Fibroblast of skin of right quadriceps (primary cell): ENCODE results near the gene CROT.
"Not testable (repeated sequence)": the region's sequence is repeated elsewhere in the genome, so short reads cannot be mapped to it uniquely, and the experiment has no call there.

ENCODE experiments used
- DNase-seq: peaks from one replicate; pipeline ENCODE4 v3.0.0-alpha.2; 2013

The CROT gene, protein sequence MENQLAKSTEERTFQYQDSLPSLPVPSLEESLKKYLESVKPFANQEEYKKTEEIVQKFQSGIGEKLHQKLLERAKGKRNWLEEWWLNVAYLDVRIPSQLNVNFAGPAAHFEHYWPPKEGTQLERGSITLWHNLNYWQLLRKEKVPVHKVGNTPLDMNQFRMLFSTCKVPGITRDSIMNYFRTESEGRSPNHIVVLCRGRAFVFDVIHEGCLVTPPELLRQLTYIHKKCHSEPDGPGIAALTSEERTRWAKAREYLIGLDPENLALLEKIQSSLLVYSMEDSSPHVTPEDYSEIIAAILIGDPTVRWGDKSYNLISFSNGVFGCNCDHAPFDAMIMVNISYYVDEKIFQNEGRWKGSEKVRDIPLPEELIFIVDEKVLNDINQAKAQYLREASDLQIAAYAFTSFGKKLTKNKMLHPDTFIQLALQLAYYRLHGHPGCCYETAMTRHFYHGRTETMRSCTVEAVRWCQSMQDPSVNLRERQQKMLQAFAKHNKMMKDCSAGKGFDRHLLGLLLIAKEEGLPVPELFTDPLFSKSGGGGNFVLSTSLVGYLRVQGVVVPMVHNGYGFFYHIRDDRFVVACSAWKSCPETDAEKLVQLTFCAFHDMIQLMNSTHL

DNA sequence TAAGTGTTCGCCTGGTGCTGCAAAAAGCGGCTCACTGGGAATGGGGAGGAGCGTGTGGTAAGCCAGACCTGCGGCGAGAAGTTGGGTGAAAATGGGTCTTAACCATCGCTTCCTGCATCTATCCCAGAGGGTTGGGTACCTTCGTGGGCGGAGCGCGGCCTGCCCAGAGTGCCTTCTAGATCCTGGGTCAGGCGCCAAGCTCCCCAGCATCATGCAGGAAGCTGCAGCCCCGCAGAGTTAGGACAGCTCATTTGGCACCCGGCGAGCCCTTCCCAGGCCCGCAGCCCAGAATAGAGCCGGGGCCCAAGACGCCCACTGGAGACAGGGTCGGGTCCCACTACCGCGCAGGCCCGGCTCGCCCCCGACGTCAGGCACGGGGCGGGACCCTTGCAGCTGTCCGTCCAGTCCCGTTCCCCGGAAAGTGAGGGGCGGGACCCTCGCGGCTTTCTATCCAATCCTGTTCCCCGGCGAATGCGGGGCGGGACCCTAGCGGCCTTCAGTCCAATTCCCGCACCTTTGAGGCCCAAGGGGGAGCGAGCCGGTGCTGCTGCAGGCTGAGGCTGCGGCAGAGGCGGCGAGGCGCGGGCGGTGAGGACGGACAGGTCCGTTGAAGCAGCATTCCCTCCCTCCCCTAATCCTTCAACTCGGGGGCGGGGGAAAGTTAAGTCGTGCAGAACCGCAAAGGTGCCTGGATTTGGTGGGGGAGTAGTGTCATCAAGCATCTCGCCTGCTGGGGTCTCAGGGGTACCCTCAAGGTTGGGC is at the start of gene CROT:
CROT (plus strand) TSS at position 499 of the 762 bp plus-strand sequence. CDS start 3,405 bp downstream, outside the sequence.
- DNase-seq: peak; percentile 91

DNA sequence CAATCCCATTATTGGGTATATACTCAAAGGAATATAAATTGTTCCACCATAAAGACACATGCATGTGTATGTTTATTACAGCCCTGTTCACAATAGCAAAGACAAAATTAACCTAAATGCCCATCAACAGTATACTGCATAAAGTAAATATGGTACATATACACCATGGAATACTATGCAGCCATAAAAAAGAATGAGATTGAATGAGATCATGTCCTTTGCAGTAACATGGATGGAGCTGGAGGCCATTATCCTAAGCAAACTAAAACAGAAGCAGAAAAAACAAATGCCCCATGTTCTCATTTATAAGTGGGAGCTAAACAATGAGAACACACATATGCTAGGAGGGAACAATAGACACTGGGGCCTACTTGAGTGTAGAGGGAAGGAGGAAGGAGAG is 44.7 kb upstream of the CROT start:
- DNase-seq: no peak

DNA sequence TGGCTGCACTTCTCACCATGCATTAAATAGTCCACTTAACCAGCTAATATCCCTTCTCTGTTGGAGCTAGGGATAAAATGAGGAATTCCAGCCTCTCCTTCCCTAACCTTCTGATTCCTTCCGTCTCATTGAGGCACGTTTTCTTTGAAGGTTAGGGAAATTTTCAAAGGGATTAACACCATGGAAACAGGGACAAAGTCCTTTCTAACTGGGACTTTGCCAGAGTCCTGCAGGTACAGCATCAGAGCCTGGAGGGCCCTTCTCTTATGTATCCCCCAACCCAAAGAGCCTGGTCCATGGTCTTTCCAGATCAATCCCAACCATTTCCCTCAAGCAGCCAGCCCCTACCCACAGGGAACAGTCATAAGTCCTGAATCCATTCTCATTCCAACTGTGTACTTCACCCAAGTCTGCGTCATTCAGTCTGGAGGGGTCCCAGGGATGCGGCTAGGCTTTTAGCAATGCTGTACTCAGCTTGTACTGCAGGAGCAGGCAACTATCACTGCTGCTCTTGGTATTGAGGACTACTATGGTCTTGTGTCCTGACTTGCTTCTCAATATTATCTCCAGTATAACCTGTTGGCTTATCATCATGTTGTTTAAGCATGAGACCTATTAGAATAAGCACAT is 34.6 kb upstream of the CROT start:
- no peak for DNase-seq

DNA sequence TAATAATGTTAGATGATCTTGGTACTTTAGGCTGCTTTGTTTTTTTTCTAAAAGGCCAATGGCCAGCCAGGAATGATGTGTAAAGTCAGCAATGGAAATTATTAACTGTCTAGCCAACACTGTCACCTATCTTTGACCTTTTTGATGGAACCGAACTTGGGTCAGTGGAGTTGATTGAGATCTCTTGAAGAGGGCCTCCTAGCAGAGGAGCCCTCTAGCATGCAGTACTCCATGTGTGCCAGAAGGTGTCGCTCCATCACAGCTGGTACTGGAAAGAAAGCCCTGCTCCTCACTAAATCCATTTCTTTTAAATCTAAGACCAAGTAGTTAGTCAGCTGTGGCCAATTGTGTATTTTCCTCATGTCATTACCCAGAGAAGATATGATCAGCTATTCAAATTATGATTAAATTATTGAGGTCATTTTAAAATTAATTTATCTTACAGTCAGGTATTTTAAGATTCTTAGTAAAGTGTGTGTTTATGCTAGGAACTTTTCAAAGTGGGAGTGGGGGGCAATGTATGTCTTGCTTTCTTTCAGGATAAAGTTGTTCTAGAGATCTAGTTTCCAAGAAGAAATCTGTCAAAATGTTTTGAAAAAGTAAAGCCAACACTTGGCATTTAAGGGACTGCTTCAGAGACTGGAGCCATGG is 33.1 kb upstream of the CROT start:
- DNase-seq: peak; percentile 45

DNA sequence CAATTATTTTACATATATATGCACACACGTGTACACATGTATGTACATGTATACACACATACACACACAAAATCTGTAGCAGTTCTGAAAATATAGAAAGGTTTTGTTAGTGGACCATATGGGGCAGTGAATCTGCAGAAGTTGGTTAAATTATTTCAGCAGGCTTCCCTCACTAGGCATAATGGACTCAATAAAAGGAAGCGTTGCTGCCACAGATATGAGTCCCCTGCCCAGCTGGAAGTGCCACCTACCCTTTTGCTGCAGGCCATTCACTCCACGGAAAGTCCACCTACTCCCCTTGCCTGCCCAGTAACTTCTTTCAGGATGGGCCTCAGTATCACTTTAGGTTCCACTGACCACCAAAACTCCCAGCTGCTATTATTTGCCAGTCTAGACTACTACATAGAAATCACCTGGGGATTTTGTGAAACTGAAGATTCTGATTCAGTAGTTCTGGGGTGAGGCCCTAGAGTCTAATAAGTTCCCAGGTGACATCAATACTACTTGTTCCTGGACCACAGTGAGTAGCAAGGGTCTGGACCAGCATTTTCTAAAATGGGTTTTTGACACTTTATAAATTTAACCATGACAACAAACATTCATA is 29.3 kb upstream of the CROT start:
- no peak for DNase-seq

DNA sequence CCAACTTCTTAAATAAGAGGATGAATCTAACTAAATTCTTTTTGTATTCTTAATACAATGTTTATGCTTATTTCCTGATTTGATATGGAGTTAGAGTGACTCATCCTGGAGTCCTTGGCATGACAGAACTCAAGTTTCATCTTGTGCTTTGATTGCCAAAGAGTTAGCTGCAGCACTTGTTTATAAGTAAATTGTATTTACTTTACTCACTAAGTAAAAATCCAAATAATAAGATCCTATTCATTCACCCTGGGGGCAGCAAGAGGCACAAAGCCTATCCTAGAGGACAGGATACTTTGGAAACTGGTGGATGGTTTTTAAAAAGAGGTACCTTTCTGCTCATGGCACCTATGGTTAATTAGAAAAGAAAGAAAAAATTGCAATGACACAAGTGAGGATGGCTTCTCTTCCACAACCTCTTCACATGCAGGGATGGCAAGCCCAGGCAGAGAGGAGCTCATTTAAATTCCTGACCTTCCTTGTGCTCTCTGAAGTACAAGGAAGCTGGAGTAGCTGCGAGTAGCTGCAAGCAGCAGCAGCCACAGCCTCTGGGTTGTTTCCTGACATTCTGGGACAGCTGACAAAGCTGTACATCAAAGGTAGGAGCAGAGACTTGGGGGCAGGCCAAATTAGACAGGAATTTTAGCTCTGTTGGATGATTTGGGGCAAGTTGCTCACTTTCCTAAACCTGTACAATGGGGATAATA is 28.5 kb upstream of the CROT start:
- peak; percentile 67 for DNase-seq

DNA sequence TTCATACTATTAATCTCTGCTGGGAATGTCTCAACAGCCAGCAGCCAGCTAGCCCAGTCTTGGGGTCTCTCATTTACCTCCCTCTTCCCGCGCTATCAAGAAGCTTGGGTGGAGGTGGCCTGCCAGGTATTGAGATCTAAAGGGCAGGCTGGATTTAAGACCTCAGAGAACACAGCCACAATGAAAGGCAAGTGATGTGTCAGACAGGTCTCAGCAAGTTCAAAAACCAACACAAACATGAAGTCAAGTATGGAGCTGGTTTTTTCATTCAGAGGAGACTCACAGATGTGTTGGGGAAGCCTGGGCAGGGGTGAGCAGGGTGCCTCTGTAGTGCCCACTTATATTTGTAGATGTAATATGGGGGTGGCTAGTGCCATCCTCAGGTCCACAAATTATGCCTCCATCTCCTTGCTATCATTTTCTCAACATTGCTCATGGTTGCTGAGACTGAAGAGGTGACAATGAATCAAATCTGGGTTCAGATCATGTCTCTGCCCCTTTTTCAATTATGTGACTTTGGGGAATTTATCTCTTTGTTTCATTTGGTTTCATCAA is 27.7 kb upstream of the CROT start:
- DNase-seq: no peak

DNA sequence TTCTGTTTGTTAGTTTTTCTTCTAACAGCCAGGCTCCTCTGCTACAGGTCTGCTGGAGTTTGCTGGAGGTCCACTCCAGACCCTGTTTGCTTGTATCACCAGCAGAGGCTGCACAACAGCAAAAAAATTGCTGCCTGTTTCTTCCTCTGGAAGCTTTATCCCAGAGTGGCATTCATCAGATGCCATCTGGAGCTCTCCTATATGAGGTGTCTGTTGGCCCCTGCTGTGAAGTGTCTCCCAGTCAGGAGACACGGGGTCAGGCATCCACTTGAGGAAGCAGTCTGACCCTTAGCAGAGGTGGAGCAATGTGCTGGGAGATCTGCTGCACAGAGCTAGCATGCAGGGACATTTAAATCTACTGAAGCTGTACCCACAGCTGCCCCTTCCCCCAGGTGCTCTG is 26.7 kb upstream of the CROT start:
- no peak for DNase-seq

DNA sequence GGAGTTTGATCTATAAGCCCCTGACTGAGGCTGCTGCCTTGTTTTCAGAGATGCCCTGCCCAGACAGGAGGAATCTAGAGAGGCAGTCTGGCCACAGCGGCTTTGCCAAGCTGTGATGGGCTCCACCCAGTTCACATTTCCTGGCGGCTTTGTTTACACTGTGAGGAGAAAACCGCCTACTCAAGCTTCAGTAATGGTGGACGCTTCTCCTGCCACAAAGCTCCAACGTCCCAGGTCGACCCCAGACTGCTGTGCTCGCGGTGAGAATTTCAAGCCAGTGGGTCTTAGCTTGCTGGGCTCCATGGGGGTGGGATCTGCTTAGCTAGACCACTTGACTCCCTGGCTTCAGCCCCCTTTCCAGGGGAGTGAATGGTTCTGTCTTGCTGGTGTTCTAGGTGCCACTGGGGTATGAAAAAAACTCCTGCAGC is 26.3 kb upstream of the CROT start:
- not testable (repeated sequence) for DNase-seq

DNA sequence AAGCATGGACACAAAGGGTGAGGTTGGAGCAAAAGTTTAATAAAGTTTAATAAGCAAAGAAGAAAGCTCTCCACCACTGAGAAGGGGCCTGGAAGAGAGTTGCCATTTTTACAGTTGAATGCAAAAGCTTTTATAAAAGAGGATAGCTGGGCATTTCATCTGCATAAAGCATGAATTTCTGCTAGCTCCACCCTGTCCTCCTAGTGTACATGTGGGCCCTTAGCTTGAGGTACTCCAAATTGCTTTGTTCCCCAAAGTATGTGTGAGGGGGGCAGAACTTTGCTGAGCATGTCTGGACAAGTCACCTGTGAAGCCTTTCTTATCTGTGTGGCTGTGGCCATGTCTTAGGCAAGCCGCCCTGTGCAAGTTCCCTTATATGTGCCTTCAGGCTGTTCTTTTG is 22.6 kb upstream of the CROT start:
- no peak for DNase-seq

DNA sequence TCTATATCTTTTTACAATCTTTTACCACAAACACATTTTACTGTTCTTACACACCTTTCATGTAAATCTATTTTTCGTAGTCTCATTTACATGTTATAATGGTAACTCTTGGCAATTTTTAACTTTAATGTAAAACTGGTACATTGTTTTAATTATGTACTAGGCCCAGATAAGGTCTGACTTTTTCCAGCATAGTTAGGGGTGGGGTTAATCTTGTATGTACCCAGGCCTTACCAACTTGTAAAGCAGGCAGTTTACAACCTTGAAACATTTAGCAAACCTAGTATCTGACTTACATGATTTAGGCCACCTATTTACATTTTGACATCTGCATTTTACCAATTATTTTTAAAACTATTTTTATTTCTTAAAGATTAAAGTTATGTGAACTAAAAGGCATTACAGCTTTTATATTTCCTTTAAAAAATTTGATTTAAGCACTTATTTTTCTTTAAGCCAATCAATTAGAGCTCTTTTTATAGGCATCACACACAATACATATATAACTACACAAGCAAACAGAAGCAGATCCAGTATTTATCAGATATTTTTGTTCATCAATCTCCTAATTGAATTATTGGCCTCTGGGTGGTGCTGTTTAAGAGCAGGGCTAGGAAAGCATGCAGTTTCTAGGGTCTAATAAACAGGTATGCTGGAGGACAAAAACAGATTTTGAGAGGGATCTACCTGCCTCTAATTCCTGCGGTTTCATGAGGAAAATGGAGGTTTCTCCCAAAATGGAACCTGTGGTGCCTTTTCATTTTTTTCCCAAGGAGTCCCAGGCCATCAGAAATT is 19.7 kb upstream of the CROT start:
- no peak for DNase-seq

DNA sequence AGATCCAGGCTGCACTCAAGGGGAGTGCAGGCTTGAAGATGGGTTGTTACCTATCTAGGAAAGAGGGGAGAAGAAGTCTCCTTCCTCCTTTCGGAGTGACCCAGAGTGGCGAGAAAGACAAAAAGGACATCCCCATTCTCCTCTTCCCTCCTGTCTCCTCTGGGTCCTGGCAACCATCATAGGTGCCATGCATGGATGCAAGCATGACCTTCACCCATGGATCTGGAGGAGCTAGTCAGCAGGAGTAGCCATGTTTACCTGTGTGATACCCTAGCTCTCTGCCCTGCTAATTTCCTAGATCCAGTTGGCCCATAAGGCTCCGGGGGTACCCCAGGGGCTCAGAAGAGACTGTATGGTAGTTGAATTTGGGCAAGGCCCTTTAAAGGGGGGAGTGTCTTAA is 17.2 kb upstream of the CROT start:
- peak; percentile 26 for DNase-seq

DNA sequence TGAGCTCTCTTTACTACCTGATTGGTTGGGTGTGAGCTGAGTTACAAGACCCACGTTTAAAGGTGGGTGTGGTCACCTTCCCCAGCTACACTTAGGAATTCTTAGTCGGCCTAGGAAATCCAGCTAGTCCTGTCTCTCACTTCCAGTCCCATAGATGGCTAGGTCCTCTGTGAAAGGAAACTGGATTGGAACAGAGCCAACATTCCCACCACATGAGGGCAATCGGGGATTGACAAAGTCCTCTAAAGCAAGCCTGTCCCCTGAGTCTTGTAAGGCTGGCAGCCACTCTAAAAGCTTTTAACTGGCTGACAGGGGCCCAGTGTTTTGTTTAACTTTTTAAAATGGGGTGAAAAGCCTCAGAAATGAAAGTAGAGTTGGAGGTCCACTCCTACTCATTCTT is 15.1 kb upstream of the CROT start:
- no peak for DNase-seq

DNA sequence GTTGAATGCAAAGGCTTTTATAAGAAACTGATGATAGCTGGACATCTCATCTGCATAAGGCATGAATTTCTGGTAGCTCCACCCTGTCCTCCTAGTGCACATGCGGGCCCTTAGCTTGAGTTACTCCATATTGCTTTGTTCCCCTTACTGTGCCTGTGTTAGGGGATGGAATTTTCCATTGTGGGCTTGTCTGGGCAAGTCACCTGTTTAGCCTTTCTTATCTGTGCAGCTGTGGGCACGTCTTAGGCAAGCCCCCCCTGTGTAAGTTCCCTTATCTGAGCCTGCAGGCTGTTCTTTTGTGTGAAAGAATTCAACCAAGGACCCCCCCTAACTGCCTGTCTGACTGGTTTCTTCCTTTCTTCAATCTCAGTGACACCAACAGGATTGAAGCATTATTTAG is 14.5 kb upstream of the CROT start:
- DNase-seq: no peak

DNA sequence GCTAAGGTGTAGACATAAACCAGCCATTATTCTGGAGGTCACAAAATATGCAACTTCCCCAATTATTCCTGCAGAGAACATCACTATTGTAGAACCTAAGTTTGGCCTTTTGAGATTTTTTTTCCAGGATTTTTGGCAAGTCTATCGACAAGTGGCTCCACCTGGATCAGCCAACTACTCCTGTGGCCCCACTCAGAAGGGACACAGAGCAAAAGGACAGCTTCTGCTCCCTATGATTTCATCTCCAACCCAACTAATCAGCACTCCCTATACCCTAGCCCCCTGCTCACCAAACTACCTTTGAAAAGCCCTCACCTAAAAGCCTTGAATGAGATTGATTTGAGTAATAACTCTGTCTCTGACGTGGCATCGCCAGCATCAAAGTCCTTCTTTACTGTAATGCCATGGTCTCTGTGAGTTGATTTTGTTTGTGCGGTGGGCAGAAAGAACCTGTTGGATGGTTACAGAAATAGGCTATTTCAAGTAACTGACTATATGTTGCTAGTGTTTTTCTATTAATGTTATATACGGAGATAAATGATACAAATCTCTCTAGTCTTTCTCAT is 13.7 kb upstream of the CROT start:
- no peak for DNase-seq

DNA sequence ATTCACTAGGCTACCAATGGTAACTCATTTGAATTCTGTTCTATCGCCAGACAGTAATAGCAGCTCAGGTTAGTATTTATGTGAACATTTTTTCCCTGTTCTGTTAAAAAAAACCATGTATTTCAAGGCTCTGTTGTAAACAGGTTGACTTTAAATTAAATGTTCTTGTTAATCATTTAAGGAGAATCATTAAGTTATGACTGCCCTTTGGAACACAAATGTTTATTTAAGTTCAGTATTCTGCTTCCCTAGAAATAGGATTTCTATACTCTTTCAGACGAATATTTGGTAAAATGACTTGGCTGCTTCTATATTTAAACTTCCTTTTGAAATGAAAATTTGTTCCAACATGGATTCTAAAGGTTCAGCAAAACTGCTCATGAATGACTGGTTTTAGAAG is 13.1 kb upstream of the CROT start:
- no peak for DNase-seq

DNA sequence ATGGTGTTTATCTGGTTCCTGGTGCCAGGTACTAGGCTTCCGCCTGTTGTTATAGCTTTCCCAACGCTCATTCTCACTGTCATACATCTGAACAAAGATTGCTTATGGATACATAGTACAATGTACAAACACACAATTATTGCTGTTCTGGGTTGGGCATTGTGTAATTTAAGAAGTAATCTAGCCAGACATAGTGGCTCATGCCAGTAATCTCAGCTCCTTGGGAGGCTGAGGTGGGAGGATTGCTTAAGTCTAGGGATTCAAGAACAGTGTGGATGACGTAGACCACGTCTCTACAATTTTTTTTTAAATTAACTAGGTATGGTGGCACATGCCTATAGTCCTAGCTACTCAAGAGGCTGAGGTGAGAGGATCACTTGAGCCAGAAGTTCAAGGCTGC is 9.3 kb upstream of the CROT start:
- no peak for DNase-seq

DNA sequence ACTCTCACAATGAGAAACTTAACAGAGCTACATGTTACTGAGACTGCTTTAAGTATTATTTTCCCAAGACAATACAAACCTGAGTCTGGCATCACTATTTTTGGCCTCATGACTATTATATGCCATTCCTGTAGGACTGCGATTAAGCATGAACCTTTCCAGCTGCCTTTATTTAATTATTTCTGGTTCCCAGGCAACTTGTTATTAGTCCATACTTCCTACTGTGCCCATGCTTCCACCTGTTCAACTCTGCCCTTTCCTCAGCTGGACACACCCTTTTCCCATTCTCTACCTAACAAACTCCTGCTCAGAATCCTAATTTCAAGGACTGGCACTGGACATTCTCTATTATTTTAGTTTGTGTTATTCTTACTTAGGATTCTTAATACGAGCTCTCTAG is 8.1 kb upstream of the CROT start:
- no peak for DNase-seq

DNA sequence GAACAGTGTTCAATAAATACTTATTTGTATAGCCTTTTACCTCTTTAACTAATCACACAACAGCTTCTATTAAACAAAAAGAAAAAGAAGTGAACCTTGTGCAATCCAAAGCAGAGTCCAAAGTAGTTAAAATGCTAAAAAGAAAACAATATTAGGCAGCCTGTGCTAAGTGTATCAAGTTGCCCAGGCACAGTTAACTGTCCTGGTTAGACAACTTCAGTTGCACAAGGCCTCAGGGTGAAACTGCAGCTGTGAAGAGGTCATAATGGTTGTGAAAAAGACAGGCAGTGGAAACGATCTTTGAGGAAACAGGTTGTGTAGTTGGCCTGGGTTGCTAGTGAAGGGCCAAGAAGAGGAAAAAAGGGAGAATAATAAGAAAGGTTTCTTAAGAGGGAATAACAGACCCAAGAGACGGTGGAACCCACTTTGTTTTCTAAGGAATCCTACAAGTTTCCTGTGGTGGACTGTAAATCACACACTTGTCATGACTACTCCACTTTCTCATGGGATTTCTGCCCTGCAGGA is 6.0 kb upstream of the CROT start:
- no peak for DNase-seq

DNA sequence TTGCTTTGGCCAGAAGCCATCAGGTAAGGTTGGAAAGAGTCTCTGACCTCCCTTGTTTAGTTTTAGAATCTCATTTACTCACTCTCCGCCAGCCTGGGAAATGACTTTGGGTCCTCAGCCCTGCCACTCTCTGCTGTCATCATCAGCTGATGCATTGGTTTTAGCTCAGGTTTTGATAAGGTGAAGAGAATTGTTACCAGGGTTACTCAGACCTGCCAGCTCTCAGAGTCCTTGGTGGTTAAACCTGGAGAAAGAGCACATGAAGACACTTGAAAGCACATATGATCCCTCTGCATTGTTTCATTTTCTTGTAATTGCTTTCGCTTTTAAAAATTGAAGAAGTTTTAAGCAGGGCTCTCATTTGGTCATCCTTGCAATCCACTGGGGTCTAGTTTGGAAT is 4.0 kb upstream of the CROT start:
- DNase-seq: no peak
